Renal cortical epithelial cell (primary cell): ENCODE data around the gene HOXD11. TPM values are rescaled to one million over a fixed set of nuclear protein-coding genes. Genes with fewer than 3 reads are reported as not detected.

ENCODE experiments used
- total RNA-seq: library from RNA; depleted of rRNA; stranded (reverse); fragments of >200 nt; gene quantifications from 2 replicates; pipeline ENCODE4 v1.2.3, GENCODE V29; 2014

The HOXD11 gene
- total RNA-seq, 1 donor from 2014 or later: 10.5 TPM

Other genes starting within 250 kb of the HOXD11 start
- gene LNPK, start 105.0 kb upstream of the HOXD11 start, total RNA-seq: 34.9 and 45.8 TPM in 2 replicates
- not detected in 2 replicates for gene EVX2, start 23.3 kb upstream of the HOXD11 start, total RNA-seq
- not detected in 2 replicates for gene HOXD13, start 14.6 kb upstream of the HOXD11 start, total RNA-seq
- gene HOXD12, start 7.5 kb upstream of the HOXD11 start, total RNA-seq: not detected in 2 replicates
- gene HOXD10, start 9.5 kb downstream of the HOXD11 start, total RNA-seq: 3.3 and 33.5 TPM in 2 replicates
- 2.4 and 15.7 TPM in 2 replicates for gene HOXD9, start 15.4 kb downstream of the HOXD11 start, total RNA-seq
- 13.4 and 41.9 TPM in 2 replicates for gene HOXD8, start 22.4 kb downstream of the HOXD11 start, total RNA-seq
- gene HOXD4, start 44.3 kb downstream of the HOXD11 start, total RNA-seq: 6.6 and 23.2 TPM in 2 replicates
- gene HOXD3, start 50.0 kb downstream of the HOXD11 start, total RNA-seq: 2.3 and 26.9 TPM in 2 replicates
- 4.2 and 15.7 TPM in 2 replicates for gene HOXD1, start 81.4 kb downstream of the HOXD11 start, total RNA-seq
- 35.3 and 40.7 TPM in 2 replicates for gene MTX2, start 162.2 kb downstream of the HOXD11 start, total RNA-seq